ENCODE measurements around the gene ARMC5.

DNA sequence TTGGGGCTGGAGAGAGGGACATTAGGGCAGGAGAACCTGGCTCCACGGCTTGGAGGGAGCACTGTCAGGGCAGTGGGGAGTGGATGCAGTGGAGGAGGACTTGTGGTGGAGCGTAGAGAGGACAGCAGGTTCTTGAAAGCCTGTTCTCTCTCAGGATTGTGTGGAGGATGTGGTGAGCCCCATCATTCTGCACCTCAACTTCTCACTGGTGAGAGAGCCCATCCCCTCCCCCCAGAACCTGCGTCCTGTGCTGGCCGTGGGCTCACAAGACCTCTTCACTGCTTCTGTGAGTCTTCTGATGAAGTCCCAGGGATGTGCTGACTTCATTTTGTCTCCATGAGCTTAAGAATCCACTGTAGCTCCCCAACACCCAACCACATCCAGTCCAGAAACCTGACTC, 44.6 kb upstream of the ARMC5 start:
- TF ChIP-seq, protein P1, sequence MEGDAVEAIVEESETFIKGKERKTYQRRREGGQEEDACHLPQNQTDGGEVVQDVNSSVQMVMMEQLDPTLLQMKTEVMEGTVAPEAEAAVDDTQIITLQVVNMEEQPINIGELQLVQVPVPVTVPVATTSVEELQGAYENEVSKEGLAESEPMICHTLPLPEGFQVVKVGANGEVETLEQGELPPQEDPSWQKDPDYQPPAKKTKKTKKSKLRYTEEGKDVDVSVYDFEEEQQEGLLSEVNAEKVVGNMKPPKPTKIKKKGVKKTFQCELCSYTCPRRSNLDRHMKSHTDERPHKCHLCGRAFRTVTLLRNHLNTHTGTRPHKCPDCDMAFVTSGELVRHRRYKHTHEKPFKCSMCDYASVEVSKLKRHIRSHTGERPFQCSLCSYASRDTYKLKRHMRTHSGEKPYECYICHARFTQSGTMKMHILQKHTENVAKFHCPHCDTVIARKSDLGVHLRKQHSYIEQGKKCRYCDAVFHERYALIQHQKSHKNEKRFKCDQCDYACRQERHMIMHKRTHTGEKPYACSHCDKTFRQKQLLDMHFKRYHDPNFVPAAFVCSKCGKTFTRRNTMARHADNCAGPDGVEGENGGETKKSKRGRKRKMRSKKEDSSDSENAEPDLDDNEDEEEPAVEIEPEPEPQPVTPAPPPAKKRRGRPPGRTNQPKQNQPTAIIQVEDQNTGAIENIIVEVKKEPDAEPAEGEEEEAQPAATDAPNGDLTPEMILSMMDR (IDR thresholded peaks at IDR 0.05): no peak
- TF ChIP-seq POLR2A (IDR thresholded peaks at IDR 0.05) (no peak), POLR2AphosphoS5 (IDR thresholded peaks at IDR 0.05) (no peak)
